ENCODE data around the gene ZNF618. TPM values are rescaled to one million over a fixed set of nuclear protein-coding genes. Genes with fewer than 3 reads are reported as not detected.

Gene ZNF618
- total RNA-seq, 2 experiments from 2014 or later: not detected

GRCh38 chr9:114046875-114047274, 170.8 kb downstream of the ZNF618 start:
- Histone ChIP-seq H2AFZ (ENCODE audit: low read length) (no peak overlapping the region), H3K4me3 (ENCODE audit: low read depth, low read length, poor library complexity, severe bottlenecking) (no peak overlapping the region), H3K4me1 (ENCODE audit: insufficient read depth, low read length, poor library complexity, severe bottlenecking) (no peaks in the 10 kb centered on the region), H3K36me3 (ENCODE audit: insufficient read depth, low read length) (no peaks in the 10 kb centered on the region), H4K20me1 (ENCODE audit: insufficient read depth, low read length) (no peaks in the 10 kb centered on the region), H3K79me2 (ENCODE audit: insufficient read depth, low read depth, low read length) (no peaks in the 10 kb centered on the region), H3K4me2 (ENCODE audit: low read length) (no peak overlapping the region), H3K27ac (ENCODE audit: low read depth, low read length, poor library complexity, severe bottlenecking) (no peak overlapping the region), H3K9me2 (ENCODE audit: insufficient read depth, low read length) (no peaks in the 10 kb centered on the region), H3K9me3 (ENCODE audit: low read length) (no peaks in the 10 kb centered on the region)
- ChIA-PET CTCF (ENCODE audit: unreplicated experiment) (no interaction called here), POLR2A (interaction anchor here (1.0 kb wide), 1 partner anchor 19 kb away, joined by 3 read pairs; no protein-coding TSS in a partner anchor)
- no peak for TF ChIP-seq EZH2phosphoT487 (IDR thresholded peaks at IDR 0.05; ENCODE audit: borderline replicate concordance, low read depth, low read length)
- no peak for TF ChIP-seq CTCF (conservative IDR thresholded peaks at IDR 0.05; ENCODE audit: low read length)
- no TSS peak for BruUV-seq (replicated peaks)
- no peak for DNase-seq (ENCODE audit: low spot score)
- intact Hi-C loops (cut with micrococcal nuclease; ENCODE audit: unreplicated experiment): no loop called here

- CTCF ChIA-PET (ENCODE audit: unreplicated experiment): no interaction called here
- TF ChIP-seq CTCF (conservative IDR thresholded peaks at IDR 0.05; ENCODE audit: low read length) (peak; percentile 64), EZH2phosphoT487 (IDR thresholded peaks at IDR 0.05; ENCODE audit: borderline replicate concordance, low read depth, low read length) (no peak)
- POLR2A ChIA-PET: no interaction called here
- no peak overlapping the region for H3K27ac ChIP-seq (ENCODE audit: low read depth, low read length, poor library complexity, severe bottlenecking)
- no peaks in the 10 kb centered on the region for H3K9me2 ChIP-seq (ENCODE audit: insufficient read depth, low read length)
- peak; percentile 15 for DNase-seq (ENCODE audit: low spot score)
- no peak overlapping the region for H3K4me2 ChIP-seq (ENCODE audit: low read length)
- no peaks in the 10 kb centered on the region for H3K36me3 ChIP-seq (ENCODE audit: insufficient read depth, low read length)
- no TSS peak for BruUV-seq (replicated peaks)
- H3K4me3 ChIP-seq (ENCODE audit: low read depth, low read length, poor library complexity, severe bottlenecking): no peak overlapping the region
- intact Hi-C loops (cut with micrococcal nuclease; ENCODE audit: unreplicated experiment): no loop called here
- no peaks in the 10 kb centered on the region for H3K4me1 ChIP-seq (ENCODE audit: insufficient read depth, low read length, poor library complexity, severe bottlenecking)
- H3K9me3 ChIP-seq (ENCODE audit: low read length): no peaks in the 10 kb centered on the region
- H4K20me1 ChIP-seq (ENCODE audit: insufficient read depth, low read length): no peaks in the 10 kb centered on the region
- no peak overlapping the region for H2AFZ ChIP-seq (ENCODE audit: low read length)
- H3K79me2 ChIP-seq (ENCODE audit: insufficient read depth, low read depth, low read length): no peaks in the 10 kb centered on the region
Measured at GRCh38 chr9:114047717-114048116, 171.6 kb downstream of the ZNF618 start.

GRCh38 chr9:114048533-114049415, 172.7 kb downstream of the ZNF618 start:
- POLR2A ChIA-PET: no interaction called here
- Histone ChIP-seq H3K9me3 (ENCODE audit: low read length) (no peaks in the 10 kb centered on the region), H3K27ac (ENCODE audit: low read depth, low read length, poor library complexity, severe bottlenecking) (no peak overlapping the region), H3K4me1 (ENCODE audit: insufficient read depth, low read length, poor library complexity, severe bottlenecking) (no peaks in the 10 kb centered on the region), H4K20me1 (ENCODE audit: insufficient read depth, low read length) (no peaks in the 10 kb centered on the region), H3K9me2 (ENCODE audit: insufficient read depth, low read length) (no peaks in the 10 kb centered on the region), H2AFZ (ENCODE audit: low read length) (no peak overlapping the region), H3K4me2 (ENCODE audit: low read length) (no peak overlapping the region), H3K36me3 (ENCODE audit: insufficient read depth, low read length) (no peaks in the 10 kb centered on the region), H3K4me3 (ENCODE audit: low read depth, low read length, poor library complexity, severe bottlenecking) (no peak overlapping the region), H3K79me2 (ENCODE audit: insufficient read depth, low read depth, low read length) (no peaks in the 10 kb centered on the region)
- no TSS peak for BruUV-seq (replicated peaks)
- DNase-seq (ENCODE audit: low spot score): no peak
- CTCF ChIA-PET (ENCODE audit: unreplicated experiment): no interaction called here
- intact Hi-C loops (cut with micrococcal nuclease; ENCODE audit: unreplicated experiment): no loop called here
- TF ChIP-seq EZH2phosphoT487 (IDR thresholded peaks at IDR 0.05; ENCODE audit: borderline replicate concordance, low read depth, low read length) (no peak), CTCF (conservative IDR thresholded peaks at IDR 0.05; ENCODE audit: low read length) (no peak)
